Keratinocyte (primary cell): Measurements from ENCODE around the gene XRRA1.

Experiments used
- CTCF ChIP-seq, 3 experiments: IDR thresholded peaks in 1 of 3; conservative IDR thresholded peaks in 1 of 3; optimal IDR thresholded peaks in 1 of 3; 2 replicates in 2 of 3; 3 replicates in 1 of 3; pipeline versions ENCODE3 to v1.5.1; 2011; ENCODE audit warnings: low read length in 3 of 3, mild to moderate bottlenecking in 3 of 3, moderate library complexity in 2 of 3, control low read depth in 1 of 3, inconsistent platforms in 1 of 3; ENCODE audit not compliant: insufficient read depth in 2 of 3; ENCODE audit errors: extremely low read depth in 1 of 3
- EZH2 ChIP-seq: IDR thresholded peaks from one replicate; pipeline ENCODE4 v1.6.1; 2012; ENCODE audit warnings: inconsistent platforms, mild to moderate bottlenecking, low read length, moderate library complexity

- TF ChIP-seq CTCF (optimal IDR thresholded peaks at IDR 0.05 in 1 of 3, IDR thresholded peaks at IDR 0.05 in 1 of 3, conservative IDR thresholded peaks at IDR 0.05 in 1 of 3; ENCODE audit: extremely low read depth in 1 of 3, insufficient read depth in 2 of 3, low read length in 3 of 3) (no peak), EZH2 (no peak)
Measured at GRCh38 chr11:74951226-74951625, 2.3 kb upstream of the XRRA1 start.
